Measurements from ENCODE around the gene CNTN1.

CNTN1 gene

GRCh38 chr12:40976546-40976945, 284.3 kb downstream of the CNTN1 start:
- Histone ChIP-seq H3K4me3 (ENCODE audit: low read length in 2 of 2) (no peak overlapping the region), H3K27me3 (ENCODE audit: control insufficient read depth in 2 of 2, insufficient read depth in 2 of 2, low read length in 2 of 2) (no peaks in the 10 kb centered on the region), H3K9me3 (ENCODE audit: control insufficient read depth in 2 of 2, low read length in 2 of 2) (no peaks in the 10 kb centered on the region), H3K27ac (ENCODE audit: low read depth in 2 of 2, low read length in 2 of 2) (no peak overlapping the region), H3K9ac (ENCODE audit: low read depth in 1 of 2, low read length in 2 of 2) (no peak overlapping the region), H3K4me1 (ENCODE audit: control insufficient read depth in 2 of 2, insufficient read depth in 2 of 2, low read length in 2 of 2) (no peaks in the 10 kb centered on the region), H3K36me3 (ENCODE audit: control insufficient read depth in 2 of 2, insufficient read depth in 2 of 2, low read length in 2 of 2) (no peaks in the 10 kb centered on the region)

GRCh38 chr12:40980427-40980961, 288.3 kb downstream of the CNTN1 start:
- H3K4me3 ChIP-seq (ENCODE audit: low read length in 2 of 2): no peak overlapping the region
- peaks cover 0 to under 1% of the 10 kb centered on the region in 2 donors for H3K9me3 ChIP-seq (ENCODE audit: control insufficient read depth in 2 of 2, low read length in 2 of 2)
- no peak overlapping the region for H3K9ac ChIP-seq (ENCODE audit: low read depth in 1 of 2, low read length in 2 of 2)
- no peaks in the 10 kb centered on the region for H3K4me1 ChIP-seq (ENCODE audit: control insufficient read depth in 2 of 2, insufficient read depth in 2 of 2, low read length in 2 of 2)
- H3K27me3 ChIP-seq (ENCODE audit: control insufficient read depth in 2 of 2, insufficient read depth in 2 of 2, low read length in 2 of 2): no peaks in the 10 kb centered on the region
- H3K27ac ChIP-seq (ENCODE audit: low read depth in 2 of 2, low read length in 2 of 2): no peak overlapping the region
- H3K36me3 ChIP-seq (ENCODE audit: control insufficient read depth in 2 of 2, insufficient read depth in 2 of 2, low read length in 2 of 2): no peaks in the 10 kb centered on the region

- H3K9ac ChIP-seq (ENCODE audit: low read depth in 1 of 2, low read length in 2 of 2): no peak overlapping the region
- no peak overlapping the region for H3K4me3 ChIP-seq (ENCODE audit: low read length in 2 of 2)
- peaks cover 0 to 3% of the 10 kb centered on the region in 2 donors for H3K9me3 ChIP-seq (ENCODE audit: control insufficient read depth in 2 of 2, low read length in 2 of 2)
- no peaks in the 10 kb centered on the region for H3K4me1 ChIP-seq (ENCODE audit: control insufficient read depth in 2 of 2, insufficient read depth in 2 of 2, low read length in 2 of 2)
- no peak overlapping the region for H3K27ac ChIP-seq (ENCODE audit: low read depth in 2 of 2, low read length in 2 of 2)
- no peaks in the 10 kb centered on the region for H3K36me3 ChIP-seq (ENCODE audit: control insufficient read depth in 2 of 2, insufficient read depth in 2 of 2, low read length in 2 of 2)
- no peaks in the 10 kb centered on the region for H3K27me3 ChIP-seq (ENCODE audit: control insufficient read depth in 2 of 2, insufficient read depth in 2 of 2, low read length in 2 of 2)
Measured at GRCh38 chr12:40986001-40986400, 293.8 kb downstream of the CNTN1 start.

- no peak overlapping the region for H3K27ac ChIP-seq (ENCODE audit: low read depth in 2 of 2, low read length in 2 of 2)
- no peak overlapping the region for H3K4me3 ChIP-seq (ENCODE audit: low read length in 2 of 2)
- H3K9ac ChIP-seq (ENCODE audit: low read depth in 1 of 2, low read length in 2 of 2): no peak overlapping the region
- peaks cover 0 to 3% of the 10 kb centered on the region in 2 donors for H3K9me3 ChIP-seq (ENCODE audit: control insufficient read depth in 2 of 2, low read length in 2 of 2)
- H3K36me3 ChIP-seq (ENCODE audit: control insufficient read depth in 2 of 2, insufficient read depth in 2 of 2, low read length in 2 of 2): no peaks in the 10 kb centered on the region
- no peaks in the 10 kb centered on the region for H3K27me3 ChIP-seq (ENCODE audit: control insufficient read depth in 2 of 2, insufficient read depth in 2 of 2, low read length in 2 of 2)
- no peaks in the 10 kb centered on the region for H3K4me1 ChIP-seq (ENCODE audit: control insufficient read depth in 2 of 2, insufficient read depth in 2 of 2, low read length in 2 of 2)
Measured at GRCh38 chr12:40988355-40988754, 296.1 kb downstream of the CNTN1 start.

- H3K4me3 ChIP-seq (ENCODE audit: low read length in 2 of 2): no peak overlapping the region
- no peaks in the 10 kb centered on the region for H3K27me3 ChIP-seq (ENCODE audit: control insufficient read depth in 2 of 2, insufficient read depth in 2 of 2, low read length in 2 of 2)
- H3K9ac ChIP-seq (ENCODE audit: low read depth in 1 of 2, low read length in 2 of 2): no peak overlapping the region
- H3K36me3 ChIP-seq (ENCODE audit: control insufficient read depth in 2 of 2, insufficient read depth in 2 of 2, low read length in 2 of 2): no peaks in the 10 kb centered on the region
- H3K9me3 ChIP-seq (ENCODE audit: control insufficient read depth in 2 of 2, low read length in 2 of 2): peaks cover 0 to 3% of the 10 kb centered on the region in 2 donors
- no peaks in the 10 kb centered on the region for H3K4me1 ChIP-seq (ENCODE audit: control insufficient read depth in 2 of 2, insufficient read depth in 2 of 2, low read length in 2 of 2)
- H3K27ac ChIP-seq (ENCODE audit: low read depth in 2 of 2, low read length in 2 of 2): no peak overlapping the region
Measured at GRCh38 chr12:40988824-40989223, 296.6 kb downstream of the CNTN1 start.

GRCh38 chr12:40989785-40990184, 297.5 kb downstream of the CNTN1 start:
- no peaks in the 10 kb centered on the region for H3K36me3 ChIP-seq (ENCODE audit: control insufficient read depth in 2 of 2, insufficient read depth in 2 of 2, low read length in 2 of 2)
- H3K4me1 ChIP-seq (ENCODE audit: control insufficient read depth in 2 of 2, insufficient read depth in 2 of 2, low read length in 2 of 2): no peaks in the 10 kb centered on the region
- no peaks in the 10 kb centered on the region for H3K27me3 ChIP-seq (ENCODE audit: control insufficient read depth in 2 of 2, insufficient read depth in 2 of 2, low read length in 2 of 2)
- no peak overlapping the region for H3K27ac ChIP-seq (ENCODE audit: low read depth in 2 of 2, low read length in 2 of 2)
- peaks cover 0 to 3% of the 10 kb centered on the region in 2 donors for H3K9me3 ChIP-seq (ENCODE audit: control insufficient read depth in 2 of 2, low read length in 2 of 2)
- H3K4me3 ChIP-seq (ENCODE audit: low read length in 2 of 2): no peak overlapping the region
- no peak overlapping the region for H3K9ac ChIP-seq (ENCODE audit: low read depth in 1 of 2, low read length in 2 of 2)

GRCh38 chr12:40992158-40992557, 299.9 kb downstream of the CNTN1 start:
- no peaks in the 10 kb centered on the region for H3K27me3 ChIP-seq (ENCODE audit: control insufficient read depth in 2 of 2, insufficient read depth in 2 of 2, low read length in 2 of 2)
- H3K9ac ChIP-seq (ENCODE audit: low read depth in 1 of 2, low read length in 2 of 2): no peak overlapping the region
- no peaks in the 10 kb centered on the region for H3K4me1 ChIP-seq (ENCODE audit: control insufficient read depth in 2 of 2, insufficient read depth in 2 of 2, low read length in 2 of 2)
- no peaks in the 10 kb centered on the region for H3K9me3 ChIP-seq (ENCODE audit: control insufficient read depth in 2 of 2, low read length in 2 of 2)
- H3K27ac ChIP-seq (ENCODE audit: low read depth in 2 of 2, low read length in 2 of 2): no peak overlapping the region
- H3K36me3 ChIP-seq (ENCODE audit: control insufficient read depth in 2 of 2, insufficient read depth in 2 of 2, low read length in 2 of 2): no peaks in the 10 kb centered on the region
- H3K4me3 ChIP-seq (ENCODE audit: low read length in 2 of 2): no peak overlapping the region

- Histone ChIP-seq H3K27ac (ENCODE audit: low read depth in 2 of 2, low read length in 2 of 2) (no peak overlapping the region), H3K9ac (ENCODE audit: low read depth in 1 of 2, low read length in 2 of 2) (no peak overlapping the region), H3K4me3 (ENCODE audit: low read length in 2 of 2) (no peak overlapping the region), H3K36me3 (ENCODE audit: control insufficient read depth in 2 of 2, insufficient read depth in 2 of 2, low read length in 2 of 2) (no peaks in the 10 kb centered on the region), H3K27me3 (ENCODE audit: control insufficient read depth in 2 of 2, insufficient read depth in 2 of 2, low read length in 2 of 2) (no peaks in the 10 kb centered on the region), H3K9me3 (ENCODE audit: control insufficient read depth in 2 of 2, low read length in 2 of 2) (no peaks in the 10 kb centered on the region), H3K4me1 (ENCODE audit: control insufficient read depth in 2 of 2, insufficient read depth in 2 of 2, low read length in 2 of 2) (no peaks in the 10 kb centered on the region)
Measured at GRCh38 chr12:40992674-40993073, 300.4 kb downstream of the CNTN1 start.

GRCh38 chr12:40993158-40993557, 300.9 kb downstream of the CNTN1 start:
- H3K36me3 ChIP-seq (ENCODE audit: control insufficient read depth in 2 of 2, insufficient read depth in 2 of 2, low read length in 2 of 2): no peaks in the 10 kb centered on the region

GRCh38 chr12:40996091-40996490, 303.9 kb downstream of the CNTN1 start:
- Histone ChIP-seq H3K4me1 (ENCODE audit: control insufficient read depth in 2 of 2, insufficient read depth in 2 of 2, low read length in 2 of 2) (no peaks in the 10 kb centered on the region), H3K27ac (ENCODE audit: low read depth in 2 of 2, low read length in 2 of 2) (no peak overlapping the region)

More at GRCh38 chr12:40993158-40993557, 300.9 kb downstream of the CNTN1 start:
- Histone ChIP-seq H3K9ac (ENCODE audit: low read depth in 1 of 2, low read length in 2 of 2) (no peak overlapping the region), H3K4me1 (ENCODE audit: control insufficient read depth in 2 of 2, insufficient read depth in 2 of 2, low read length in 2 of 2) (no peaks in the 10 kb centered on the region), H3K27me3 (ENCODE audit: control insufficient read depth in 2 of 2, insufficient read depth in 2 of 2, low read length in 2 of 2) (no peaks in the 10 kb centered on the region), H3K9me3 (ENCODE audit: control insufficient read depth in 2 of 2, low read length in 2 of 2) (no peaks in the 10 kb centered on the region), H3K4me3 (ENCODE audit: low read length in 2 of 2) (no peak overlapping the region), H3K27ac (ENCODE audit: low read depth in 2 of 2, low read length in 2 of 2) (no peak overlapping the region)

GRCh38 chr12:40999210-40999609, 307.0 kb downstream of the CNTN1 start:
- no peaks in the 10 kb centered on the region for H3K36me3 ChIP-seq (ENCODE audit: control insufficient read depth in 2 of 2, insufficient read depth in 2 of 2, low read length in 2 of 2)
- H3K9ac ChIP-seq (ENCODE audit: low read depth in 1 of 2, low read length in 2 of 2): no peak overlapping the region
- no peaks in the 10 kb centered on the region for H3K27me3 ChIP-seq (ENCODE audit: control insufficient read depth in 2 of 2, insufficient read depth in 2 of 2, low read length in 2 of 2)
- H3K9me3 ChIP-seq (ENCODE audit: control insufficient read depth in 2 of 2, low read length in 2 of 2): no peaks in the 10 kb centered on the region
- H3K4me1 ChIP-seq (ENCODE audit: control insufficient read depth in 2 of 2, insufficient read depth in 2 of 2, low read length in 2 of 2): no peaks in the 10 kb centered on the region
- no peak overlapping the region for H3K4me3 ChIP-seq (ENCODE audit: low read length in 2 of 2)
- no peak overlapping the region for H3K27ac ChIP-seq (ENCODE audit: low read depth in 2 of 2, low read length in 2 of 2)

More at GRCh38 chr12:40996091-40996490, 303.9 kb downstream of the CNTN1 start:
- Histone ChIP-seq H3K9me3 (ENCODE audit: control insufficient read depth in 2 of 2, low read length in 2 of 2) (no peaks in the 10 kb centered on the region), H3K9ac (ENCODE audit: low read depth in 1 of 2, low read length in 2 of 2) (no peak overlapping the region), H3K27me3 (ENCODE audit: control insufficient read depth in 2 of 2, insufficient read depth in 2 of 2, low read length in 2 of 2) (no peaks in the 10 kb centered on the region), H3K4me3 (ENCODE audit: low read length in 2 of 2) (no peak overlapping the region), H3K36me3 (ENCODE audit: control insufficient read depth in 2 of 2, insufficient read depth in 2 of 2, low read length in 2 of 2) (no peaks in the 10 kb centered on the region)
